Peyer's patch (tissue), 4 donors: ENCODE measurements around the gene NDUFA13.

Experiments
- POLR2A ChIP-seq, 2 donors: fragments of 450-650 bp; IDR thresholded peaks; one replicate each; pipeline ENCODE4 v1.5.1; 2017; ENCODE audit warnings: antibody characterized with exemption in 2 of 2, mild to moderate bottlenecking in 2 of 2, moderate library complexity in 2 of 2
- TF ChIP-seq, protein P1 (sequence below), 6 experiments: fragments of 450-650 bp in 4 of 6; fragments of 200-600 bp in 2 of 6; sonication (generic) in 1 of 6; IDR thresholded peaks; one replicate each; pipeline ENCODE4 v1.5.1; 2017 to 2019; ENCODE audit warnings: antibody characterized with exemption in 6 of 6, mild to moderate bottlenecking in 3 of 6, moderate library complexity in 1 of 6

DNA sequence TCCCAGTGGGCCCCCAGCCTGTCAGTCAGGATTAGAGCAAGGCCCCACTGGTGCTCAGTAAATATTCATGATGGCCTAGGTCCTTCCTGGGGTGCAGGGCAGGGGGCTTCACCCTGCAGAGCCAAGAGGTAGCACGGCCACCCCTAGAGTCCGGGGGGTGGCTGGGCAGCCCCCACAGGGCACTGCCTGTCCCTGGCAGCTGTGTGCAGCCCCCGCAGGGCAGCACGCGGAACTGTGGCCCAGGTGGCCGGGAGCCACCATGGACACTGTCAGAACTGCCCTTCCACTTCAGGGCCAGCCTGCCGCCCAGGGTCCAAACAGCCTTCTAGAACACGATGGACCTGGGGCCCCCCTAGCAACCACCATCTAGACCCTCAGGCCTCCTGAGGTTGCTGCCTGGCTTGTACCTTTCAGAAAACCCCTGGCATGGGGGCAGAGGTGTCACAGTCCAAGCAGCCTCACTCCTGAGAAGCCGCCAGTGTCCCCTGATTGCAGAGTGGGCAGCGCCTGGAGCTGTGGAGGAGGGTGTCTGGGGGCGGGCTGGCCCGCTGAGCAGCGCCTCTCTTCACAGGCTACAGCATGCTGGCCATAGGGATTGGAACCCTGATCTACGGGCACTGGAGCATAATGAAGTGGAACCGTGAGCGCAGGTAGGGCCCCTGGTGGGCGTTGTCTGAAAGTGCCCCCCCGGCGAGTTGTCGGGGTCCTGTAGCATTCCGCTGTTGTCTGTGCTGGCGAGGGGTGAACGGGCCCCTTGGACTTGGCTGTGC is 9.8 kb downstream of the NDUFA13 start:
- TF ChIP-seq, protein P1, sequence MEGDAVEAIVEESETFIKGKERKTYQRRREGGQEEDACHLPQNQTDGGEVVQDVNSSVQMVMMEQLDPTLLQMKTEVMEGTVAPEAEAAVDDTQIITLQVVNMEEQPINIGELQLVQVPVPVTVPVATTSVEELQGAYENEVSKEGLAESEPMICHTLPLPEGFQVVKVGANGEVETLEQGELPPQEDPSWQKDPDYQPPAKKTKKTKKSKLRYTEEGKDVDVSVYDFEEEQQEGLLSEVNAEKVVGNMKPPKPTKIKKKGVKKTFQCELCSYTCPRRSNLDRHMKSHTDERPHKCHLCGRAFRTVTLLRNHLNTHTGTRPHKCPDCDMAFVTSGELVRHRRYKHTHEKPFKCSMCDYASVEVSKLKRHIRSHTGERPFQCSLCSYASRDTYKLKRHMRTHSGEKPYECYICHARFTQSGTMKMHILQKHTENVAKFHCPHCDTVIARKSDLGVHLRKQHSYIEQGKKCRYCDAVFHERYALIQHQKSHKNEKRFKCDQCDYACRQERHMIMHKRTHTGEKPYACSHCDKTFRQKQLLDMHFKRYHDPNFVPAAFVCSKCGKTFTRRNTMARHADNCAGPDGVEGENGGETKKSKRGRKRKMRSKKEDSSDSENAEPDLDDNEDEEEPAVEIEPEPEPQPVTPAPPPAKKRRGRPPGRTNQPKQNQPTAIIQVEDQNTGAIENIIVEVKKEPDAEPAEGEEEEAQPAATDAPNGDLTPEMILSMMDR (IDR thresholded peaks at IDR 0.05) = no peak
- no peak for TF ChIP-seq POLR2A (IDR thresholded peaks at IDR 0.05)
